ENCODE data around the gene PBX3. TPM values are rescaled to one million over a fixed set of nuclear protein-coding genes. Genes with fewer than 3 reads are reported as not detected.

Gene PBX3
- total and polyA plus RNA-seq, 10 donors: 7.2 to 58.4 (median 34.1) TPM

DNA sequence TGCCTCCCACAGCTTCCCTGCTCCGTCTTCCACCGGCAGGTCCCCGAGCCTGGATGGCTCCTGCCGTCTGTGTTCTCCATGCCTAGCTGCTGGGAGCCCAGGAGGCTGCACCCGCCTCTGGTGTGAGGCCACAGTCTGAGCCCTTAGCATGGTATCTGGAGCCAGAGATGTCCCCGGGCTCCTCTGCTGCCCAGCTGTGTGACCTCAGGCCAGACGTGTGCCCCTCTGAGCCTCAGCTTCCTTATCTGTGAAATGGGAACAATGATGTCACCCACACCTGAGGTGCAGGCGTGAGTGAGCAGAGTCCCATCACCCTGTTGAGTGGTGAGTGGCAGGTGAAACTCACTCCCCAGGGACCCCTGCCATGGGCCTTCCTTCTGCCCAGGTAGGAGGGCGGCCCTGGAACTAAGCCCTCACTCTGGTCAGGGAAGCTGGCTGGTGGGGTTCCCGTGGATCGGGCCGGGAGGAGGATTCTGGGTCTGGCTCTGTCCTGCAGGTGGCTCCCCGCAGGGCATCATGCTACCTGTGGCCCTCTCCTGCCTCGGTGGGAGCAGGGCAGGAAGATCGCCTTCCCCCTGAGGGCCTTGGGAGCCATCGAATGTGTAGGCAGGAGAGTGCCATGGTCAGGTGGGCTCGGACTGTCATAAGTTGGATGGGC lies 239.0 kb downstream of the PBX3 start:
- Histone ChIP-seq H3K4me1 (no peaks in the 10 kb centered on the region), H3K9me3 (no peaks in the 10 kb centered on the region), H3K4me3 (no peak overlapping the region), H3K27ac (no peak overlapping the region), H3K36me3 (no peaks in the 10 kb centered on the region), H3K27me3 (replicated peaks in 1 of 7) (peaks cover 0 to 16% (median 0%) of the 10 kb centered on the region in 7 donors)
- WGBS, 5 donors: 82 to 94% (median 90%) methylated on average over 15 to 17 of the region's 17 CpGs
- no peak for DNase-seq
- intact Hi-C loops (cut with DNase I; ENCODE audit: low total_unique reads): no loop called here
- TF ChIP-seq POLR2A (IDR thresholded peaks at IDR 0.05): no peak
- TF ChIP-seq, protein P1, sequence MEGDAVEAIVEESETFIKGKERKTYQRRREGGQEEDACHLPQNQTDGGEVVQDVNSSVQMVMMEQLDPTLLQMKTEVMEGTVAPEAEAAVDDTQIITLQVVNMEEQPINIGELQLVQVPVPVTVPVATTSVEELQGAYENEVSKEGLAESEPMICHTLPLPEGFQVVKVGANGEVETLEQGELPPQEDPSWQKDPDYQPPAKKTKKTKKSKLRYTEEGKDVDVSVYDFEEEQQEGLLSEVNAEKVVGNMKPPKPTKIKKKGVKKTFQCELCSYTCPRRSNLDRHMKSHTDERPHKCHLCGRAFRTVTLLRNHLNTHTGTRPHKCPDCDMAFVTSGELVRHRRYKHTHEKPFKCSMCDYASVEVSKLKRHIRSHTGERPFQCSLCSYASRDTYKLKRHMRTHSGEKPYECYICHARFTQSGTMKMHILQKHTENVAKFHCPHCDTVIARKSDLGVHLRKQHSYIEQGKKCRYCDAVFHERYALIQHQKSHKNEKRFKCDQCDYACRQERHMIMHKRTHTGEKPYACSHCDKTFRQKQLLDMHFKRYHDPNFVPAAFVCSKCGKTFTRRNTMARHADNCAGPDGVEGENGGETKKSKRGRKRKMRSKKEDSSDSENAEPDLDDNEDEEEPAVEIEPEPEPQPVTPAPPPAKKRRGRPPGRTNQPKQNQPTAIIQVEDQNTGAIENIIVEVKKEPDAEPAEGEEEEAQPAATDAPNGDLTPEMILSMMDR (IDR thresholded peaks at IDR 0.05 in 8 of 11, conservative IDR thresholded peaks at IDR 0.05 in 3 of 11): no peak
- no peak for TF ChIP-seq POLR2AphosphoS5 (IDR thresholded peaks at IDR 0.05)

DNA sequence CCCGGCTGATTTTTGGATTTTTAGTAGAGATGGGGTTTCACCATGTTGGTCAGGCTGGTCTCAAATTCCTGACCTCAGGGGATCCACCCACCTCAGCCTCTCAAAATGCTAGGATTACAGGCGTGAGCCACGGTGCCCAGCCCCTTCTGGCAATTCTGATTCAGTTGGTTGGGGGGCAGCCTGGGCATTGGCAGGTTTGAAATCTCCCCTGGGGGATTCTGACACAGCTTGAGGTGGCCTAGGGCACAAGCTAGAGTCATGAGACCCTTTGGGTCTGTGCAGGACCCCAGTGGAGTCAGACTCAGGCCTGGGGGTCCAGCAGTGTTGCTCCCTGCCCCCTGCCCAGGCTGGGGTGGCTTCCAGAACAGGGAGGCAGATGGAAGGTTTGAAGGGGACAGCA lies 239.8 kb downstream of the PBX3 start:
- Histone ChIP-seq H3K9me3 (no peaks in the 10 kb centered on the region), H3K27me3 (replicated peaks in 1 of 7) (peaks cover 0 to 9% (median 0%) of the 10 kb centered on the region in 7 donors), H3K4me3 (no peak overlapping the region), H3K27ac (no peak overlapping the region), H3K4me1 (no peaks in the 10 kb centered on the region), H3K36me3 (no peaks in the 10 kb centered on the region)
- 80 to 93% (median 90%) methylated on average over 3 of the region's 3 CpGs for WGBS, 5 donors
- TF ChIP-seq, protein P1 (IDR thresholded peaks at IDR 0.05 in 8 of 11, conservative IDR thresholded peaks at IDR 0.05 in 3 of 11): no peak
- TF ChIP-seq POLR2AphosphoS5 (IDR thresholded peaks at IDR 0.05): no peak
- TF ChIP-seq POLR2A (IDR thresholded peaks at IDR 0.05): no peak
- no peak for DNase-seq
- intact Hi-C loops (cut with DNase I; ENCODE audit: low total_unique reads): no loop called here

DNA sequence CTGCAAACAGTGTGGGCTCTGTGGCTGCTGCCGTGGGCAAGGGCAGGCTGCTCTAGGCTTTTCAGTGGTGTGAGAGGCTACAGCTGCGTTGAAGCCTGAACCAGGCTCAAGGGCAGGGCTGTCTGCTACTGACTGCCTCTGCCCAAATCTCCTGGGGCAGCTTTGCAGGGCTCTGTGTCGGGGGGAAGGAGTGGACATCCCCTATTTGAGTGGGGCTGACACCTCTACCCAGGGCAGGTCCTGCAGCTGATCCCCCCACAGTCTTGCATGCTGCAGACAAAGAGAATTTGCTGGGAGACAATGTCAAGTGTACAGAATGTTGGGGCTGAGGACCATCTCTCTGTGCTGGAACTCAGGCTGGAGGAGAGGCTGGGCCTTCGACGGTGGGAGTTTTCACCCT lies 240.2 kb downstream of the PBX3 start:
- Histone ChIP-seq H3K9me3 (no peaks in the 10 kb centered on the region), H3K27ac (no peak overlapping the region), H3K27me3 (replicated peaks in 1 of 7) (peaks cover 0 to 8% (median 0%) of the 10 kb centered on the region in 7 donors), H3K36me3 (no peaks in the 10 kb centered on the region), H3K4me1 (no peaks in the 10 kb centered on the region), H3K4me3 (no peak overlapping the region)
- TF ChIP-seq POLR2AphosphoS5 (IDR thresholded peaks at IDR 0.05) (no peak), POLR2A (IDR thresholded peaks at IDR 0.05) (no peak)
- TF ChIP-seq, protein P1 (IDR thresholded peaks at IDR 0.05 in 8 of 11, conservative IDR thresholded peaks at IDR 0.05 in 3 of 11): no peak
- intact Hi-C loops (cut with DNase I; ENCODE audit: low total_unique reads): no loop called here
- WGBS, 5 donors: 81 to 92% (median 83%) methylated on average over 5 of the region's 5 CpGs
- DNase-seq: no peak

DNA sequence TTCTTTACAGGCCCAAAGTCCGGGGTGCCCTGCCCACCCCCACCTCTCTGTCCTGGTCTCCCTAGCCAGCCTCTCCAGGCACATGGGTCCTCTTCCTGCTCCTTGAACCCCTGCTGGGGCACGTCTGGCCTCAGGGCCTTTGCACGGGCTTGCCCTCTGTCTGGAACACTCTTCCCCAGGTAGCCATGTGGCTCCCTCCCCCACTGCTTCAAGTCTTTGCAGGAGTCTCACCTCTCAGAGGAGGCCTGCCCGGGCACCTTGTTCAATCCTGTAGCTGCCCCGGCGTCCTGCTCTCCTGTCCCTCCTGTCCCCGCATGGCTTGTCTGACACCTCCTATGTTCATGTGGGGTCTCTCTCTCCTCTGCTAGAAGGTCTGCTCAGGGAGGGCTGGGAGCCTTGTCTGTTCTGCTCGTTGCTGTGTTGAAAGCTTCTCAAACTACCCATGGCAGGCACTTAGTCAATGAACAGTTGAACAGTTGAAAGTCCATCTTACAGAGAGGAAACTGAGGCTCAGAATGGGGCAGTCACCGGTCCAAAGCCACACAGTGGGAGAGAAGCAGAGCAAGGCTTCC lies 241.4 kb downstream of the PBX3 start:
- no peaks in the 10 kb centered on the region for H3K4me1 ChIP-seq
- intact Hi-C loops (cut with DNase I; ENCODE audit: low total_unique reads): no loop called here
- 84 to 91% (median 87%) methylated on average over 9 of the region's 9 CpGs for WGBS, 5 donors

More for the DNA sequence above, 241.4 kb downstream of the PBX3 start:
- TF ChIP-seq, protein P1 (IDR thresholded peaks at IDR 0.05 in 8 of 11, conservative IDR thresholded peaks at IDR 0.05 in 3 of 11): no peak
- TF ChIP-seq POLR2A (IDR thresholded peaks at IDR 0.05) (no peak), POLR2AphosphoS5 (IDR thresholded peaks at IDR 0.05) (no peak)
- Histone ChIP-seq H3K4me3 (no peak overlapping the region), H3K9me3 (no peaks in the 10 kb centered on the region), H3K27me3 (replicated peaks in 1 of 7) (no peaks in the 10 kb centered on the region), H3K36me3 (no peaks in the 10 kb centered on the region), H3K27ac (no peak overlapping the region)
- DNase-seq: no peak
